ENCODE data around the gene LYVE1.

GRCh38 chr11:10542776-10543175 lies 25.7 kb downstream of the LYVE1 start:
- TF ChIP-seq MAX (IDR thresholded peaks at IDR 0.05; ENCODE audit: low read depth) (no peak), RCOR1 (IDR thresholded peaks at IDR 0.05; ENCODE audit: low read length) (no peak), EZH2phosphoT487 (IDR thresholded peaks at IDR 0.05; ENCODE audit: borderline replicate concordance, low read depth) (no peak), RAD21 (IDR thresholded peaks at IDR 0.05; ENCODE audit: low read length) (no peak), POLR2AphosphoS5 (IDR thresholded peaks at IDR 0.05; ENCODE audit: low read depth, low read length) (no peak), RXRA (IDR thresholded peaks at IDR 0.05; ENCODE audit: borderline replicate concordance, low read depth) (no peak), NFIC (IDR thresholded peaks at IDR 0.05; ENCODE audit: borderline replicate concordance) (no peak), GATA2 (CRISPR knock-in tag; IDR thresholded peaks at IDR 0.05) (no peak), TEAD4 (IDR thresholded peaks at IDR 0.05; ENCODE audit: borderline replicate concordance, insufficient read depth) (no peak), RFX5 (IDR thresholded peaks at IDR 0.05; ENCODE audit: low read length) (no peak)
- TF ChIP-seq, protein P1, sequence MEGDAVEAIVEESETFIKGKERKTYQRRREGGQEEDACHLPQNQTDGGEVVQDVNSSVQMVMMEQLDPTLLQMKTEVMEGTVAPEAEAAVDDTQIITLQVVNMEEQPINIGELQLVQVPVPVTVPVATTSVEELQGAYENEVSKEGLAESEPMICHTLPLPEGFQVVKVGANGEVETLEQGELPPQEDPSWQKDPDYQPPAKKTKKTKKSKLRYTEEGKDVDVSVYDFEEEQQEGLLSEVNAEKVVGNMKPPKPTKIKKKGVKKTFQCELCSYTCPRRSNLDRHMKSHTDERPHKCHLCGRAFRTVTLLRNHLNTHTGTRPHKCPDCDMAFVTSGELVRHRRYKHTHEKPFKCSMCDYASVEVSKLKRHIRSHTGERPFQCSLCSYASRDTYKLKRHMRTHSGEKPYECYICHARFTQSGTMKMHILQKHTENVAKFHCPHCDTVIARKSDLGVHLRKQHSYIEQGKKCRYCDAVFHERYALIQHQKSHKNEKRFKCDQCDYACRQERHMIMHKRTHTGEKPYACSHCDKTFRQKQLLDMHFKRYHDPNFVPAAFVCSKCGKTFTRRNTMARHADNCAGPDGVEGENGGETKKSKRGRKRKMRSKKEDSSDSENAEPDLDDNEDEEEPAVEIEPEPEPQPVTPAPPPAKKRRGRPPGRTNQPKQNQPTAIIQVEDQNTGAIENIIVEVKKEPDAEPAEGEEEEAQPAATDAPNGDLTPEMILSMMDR (IDR thresholded peaks at IDR 0.05): no peak
- TF ChIP-seq, protein P2, sequence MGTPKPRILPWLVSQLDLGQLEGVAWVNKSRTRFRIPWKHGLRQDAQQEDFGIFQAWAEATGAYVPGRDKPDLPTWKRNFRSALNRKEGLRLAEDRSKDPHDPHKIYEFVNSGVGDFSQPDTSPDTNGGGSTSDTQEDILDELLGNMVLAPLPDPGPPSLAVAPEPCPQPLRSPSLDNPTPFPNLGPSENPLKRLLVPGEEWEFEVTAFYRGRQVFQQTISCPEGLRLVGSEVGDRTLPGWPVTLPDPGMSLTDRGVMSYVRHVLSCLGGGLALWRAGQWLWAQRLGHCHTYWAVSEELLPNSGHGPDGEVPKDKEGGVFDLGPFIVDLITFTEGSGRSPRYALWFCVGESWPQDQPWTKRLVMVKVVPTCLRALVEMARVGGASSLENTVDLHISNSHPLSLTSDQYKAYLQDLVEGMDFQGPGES (IDR thresholded peaks at IDR 0.05; ENCODE audit: low read depth, low read length): no peak
- TF ChIP-seq, protein P3, sequence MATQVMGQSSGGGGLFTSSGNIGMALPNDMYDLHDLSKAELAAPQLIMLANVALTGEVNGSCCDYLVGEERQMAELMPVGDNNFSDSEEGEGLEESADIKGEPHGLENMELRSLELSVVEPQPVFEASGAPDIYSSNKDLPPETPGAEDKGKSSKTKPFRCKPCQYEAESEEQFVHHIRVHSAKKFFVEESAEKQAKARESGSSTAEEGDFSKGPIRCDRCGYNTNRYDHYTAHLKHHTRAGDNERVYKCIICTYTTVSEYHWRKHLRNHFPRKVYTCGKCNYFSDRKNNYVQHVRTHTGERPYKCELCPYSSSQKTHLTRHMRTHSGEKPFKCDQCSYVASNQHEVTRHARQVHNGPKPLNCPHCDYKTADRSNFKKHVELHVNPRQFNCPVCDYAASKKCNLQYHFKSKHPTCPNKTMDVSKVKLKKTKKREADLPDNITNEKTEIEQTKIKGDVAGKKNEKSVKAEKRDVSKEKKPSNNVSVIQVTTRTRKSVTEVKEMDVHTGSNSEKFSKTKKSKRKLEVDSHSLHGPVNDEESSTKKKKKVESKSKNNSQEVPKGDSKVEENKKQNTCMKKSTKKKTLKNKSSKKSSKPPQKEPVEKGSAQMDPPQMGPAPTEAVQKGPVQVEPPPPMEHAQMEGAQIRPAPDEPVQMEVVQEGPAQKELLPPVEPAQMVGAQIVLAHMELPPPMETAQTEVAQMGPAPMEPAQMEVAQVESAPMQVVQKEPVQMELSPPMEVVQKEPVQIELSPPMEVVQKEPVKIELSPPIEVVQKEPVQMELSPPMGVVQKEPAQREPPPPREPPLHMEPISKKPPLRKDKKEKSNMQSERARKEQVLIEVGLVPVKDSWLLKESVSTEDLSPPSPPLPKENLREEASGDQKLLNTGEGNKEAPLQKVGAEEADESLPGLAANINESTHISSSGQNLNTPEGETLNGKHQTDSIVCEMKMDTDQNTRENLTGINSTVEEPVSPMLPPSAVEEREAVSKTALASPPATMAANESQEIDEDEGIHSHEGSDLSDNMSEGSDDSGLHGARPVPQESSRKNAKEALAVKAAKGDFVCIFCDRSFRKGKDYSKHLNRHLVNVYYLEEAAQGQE (IDR thresholded peaks at IDR 0.05; ENCODE audit: low read depth, low read length): no peak
